HCT116 (cell line): ENCODE data around the gene SPI1. TPM values are rescaled to one million over a fixed set of nuclear protein-coding genes. Genes with fewer than 3 reads are reported as not detected.

Experiments
- ATF3 ChIP-seq: IDR thresholded peaks from 2 replicates; pipeline ENCODE4 v1.6.1; 2012
- CEBPB ChIP-seq: IDR thresholded peaks from 2 replicates; pipeline ENCODE4 v1.6.1; 2012; ENCODE audit warnings: low read depth
- EGR1 ChIP-seq: IDR thresholded peaks from 2 replicates; pipeline ENCODE4 v1.6.1; 2012; ENCODE audit warnings: low read depth
- ELF1 ChIP-seq: IDR thresholded peaks from 2 replicates; pipeline ENCODE4 v1.6.1; 2012; ENCODE audit warnings: low read depth, borderline replicate concordance
- EZH2 ChIP-seq: fragments of 200-600 bp; sonication (generic); IDR thresholded peaks from 2 replicates; pipeline ENCODE4 v1.6.1; 2017; ENCODE audit warnings: antibody characterized with exemption, mixed run types
- FOSL1 ChIP-seq: IDR thresholded peaks from 2 replicates; pipeline ENCODE4 v1.6.1; 2012; ENCODE audit warnings: low read depth
- JUND ChIP-seq: IDR thresholded peaks from 2 replicates; pipeline ENCODE4 v1.6.1; 2012
- POLR2A ChIP-seq: IDR thresholded peaks from 2 replicates; pipeline ENCODE4 v1.7.0; 2011; ENCODE audit warnings: borderline replicate concordance; ENCODE audit not compliant: insufficient read depth, insufficient read length; ENCODE audit errors: extremely low read depth
- POLR2AphosphoS5 ChIP-seq: IDR thresholded peaks from 2 replicates; pipeline ENCODE4 v1.6.1; 2011; ENCODE audit warnings: mild to moderate bottlenecking, low read depth, low read length, moderate library complexity
- RAD21 ChIP-seq: IDR thresholded peaks from 2 replicates; pipeline ENCODE4 v1.6.1; 2012; ENCODE audit warnings: low read depth, mild to moderate bottlenecking
- SIN3A ChIP-seq: IDR thresholded peaks from 2 replicates; pipeline ENCODE4 v1.6.1; 2012; ENCODE audit warnings: low read depth
- ZNF274 ChIP-seq: fragments of 200-500 bp; sonication (Bioruptor generic); IDR thresholded peaks from 2 replicates; pipeline ENCODE4 v1.6.1; 2014; ENCODE audit warnings: mild to moderate bottlenecking, low read depth, low read length, inconsistent platforms
- total RNA-seq: library from RNA; stranded (reverse); gene quantifications from one replicate; pipeline ENCODE4 v1.2.1, GENCODE V29; 2021; ENCODE audit not compliant: unreplicated experiment
- TF ChIP-seq, protein P1 (sequence below): IDR thresholded peaks from 2 replicates; pipeline ENCODE4 v1.6.1; 2012
- TF ChIP-seq, protein P2 (sequence below): IDR thresholded peaks from 2 replicates; pipeline ENCODE4 v1.6.1; 2012; ENCODE audit warnings: low read depth

Gene SPI1
- total RNA-seq, 1 experiment from 2014 or later, result 0.32 TPM

DNA sequence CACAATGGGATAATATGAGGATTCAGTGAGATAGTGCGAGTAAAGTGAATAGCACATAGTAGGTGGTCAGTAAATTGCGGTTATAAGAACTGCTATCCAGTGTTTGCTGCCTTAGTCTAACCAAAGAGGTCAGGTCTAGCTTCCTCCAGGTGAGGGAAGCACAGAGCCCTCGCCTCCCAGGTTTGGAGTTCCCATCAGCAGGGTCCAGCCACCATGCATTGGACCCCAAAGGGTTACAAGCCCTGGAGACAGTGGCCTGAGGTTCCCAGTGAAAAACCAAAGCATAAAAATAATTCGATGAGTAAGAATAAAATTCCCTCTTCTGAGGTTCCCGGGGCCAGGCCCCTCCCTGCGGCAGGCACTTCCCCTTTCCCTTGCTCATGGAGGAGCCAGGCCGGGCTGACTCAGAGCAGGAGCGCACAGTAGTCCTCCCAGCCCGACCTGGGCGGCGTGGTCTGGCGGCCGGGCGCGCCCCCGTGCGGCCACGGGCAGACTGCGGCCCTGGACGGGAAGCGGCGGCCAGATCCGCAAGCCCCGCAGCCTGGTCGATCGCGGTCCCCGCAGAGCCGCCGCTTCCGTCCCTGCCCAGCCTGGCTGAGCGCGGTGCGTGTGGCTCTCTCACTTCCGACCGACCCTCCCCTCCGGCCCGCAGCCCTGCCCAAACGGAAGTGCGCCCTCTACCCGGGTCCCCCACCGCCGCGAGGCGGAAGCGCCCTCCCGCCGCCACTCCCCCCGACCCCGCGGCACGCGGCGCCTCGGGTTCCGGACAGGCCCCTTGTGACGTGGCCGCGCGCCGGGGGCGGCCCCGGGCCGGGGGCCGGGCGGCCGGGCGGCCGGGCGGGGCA, 29.6 kb upstream of the SPI1 start, which contains the start of gene SLC39A13 (continued):
- TF ChIP-seq ATF3, result no peak
- no peak for TF ChIP-seq EZH2
- TF ChIP-seq ZNF274, result no peak
- no peak for TF ChIP-seq ELF1
- peak; percentile 89 for TF ChIP-seq POLR2AphosphoS5
- peak; percentile 67 for TF ChIP-seq RAD21
- TF ChIP-seq SIN3A, result peak; percentile 85
- peak; percentile 70 for TF ChIP-seq POLR2A
- TF ChIP-seq, protein P1, sequence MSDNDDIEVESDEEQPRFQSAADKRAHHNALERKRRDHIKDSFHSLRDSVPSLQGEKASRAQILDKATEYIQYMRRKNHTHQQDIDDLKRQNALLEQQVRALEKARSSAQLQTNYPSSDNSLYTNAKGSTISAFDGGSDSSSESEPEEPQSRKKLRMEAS, result peak; percentile 78
- TF ChIP-seq EGR1, result peak; percentile 44; the same call in 1 of the 2 replicates
- TF ChIP-seq, protein P2, sequence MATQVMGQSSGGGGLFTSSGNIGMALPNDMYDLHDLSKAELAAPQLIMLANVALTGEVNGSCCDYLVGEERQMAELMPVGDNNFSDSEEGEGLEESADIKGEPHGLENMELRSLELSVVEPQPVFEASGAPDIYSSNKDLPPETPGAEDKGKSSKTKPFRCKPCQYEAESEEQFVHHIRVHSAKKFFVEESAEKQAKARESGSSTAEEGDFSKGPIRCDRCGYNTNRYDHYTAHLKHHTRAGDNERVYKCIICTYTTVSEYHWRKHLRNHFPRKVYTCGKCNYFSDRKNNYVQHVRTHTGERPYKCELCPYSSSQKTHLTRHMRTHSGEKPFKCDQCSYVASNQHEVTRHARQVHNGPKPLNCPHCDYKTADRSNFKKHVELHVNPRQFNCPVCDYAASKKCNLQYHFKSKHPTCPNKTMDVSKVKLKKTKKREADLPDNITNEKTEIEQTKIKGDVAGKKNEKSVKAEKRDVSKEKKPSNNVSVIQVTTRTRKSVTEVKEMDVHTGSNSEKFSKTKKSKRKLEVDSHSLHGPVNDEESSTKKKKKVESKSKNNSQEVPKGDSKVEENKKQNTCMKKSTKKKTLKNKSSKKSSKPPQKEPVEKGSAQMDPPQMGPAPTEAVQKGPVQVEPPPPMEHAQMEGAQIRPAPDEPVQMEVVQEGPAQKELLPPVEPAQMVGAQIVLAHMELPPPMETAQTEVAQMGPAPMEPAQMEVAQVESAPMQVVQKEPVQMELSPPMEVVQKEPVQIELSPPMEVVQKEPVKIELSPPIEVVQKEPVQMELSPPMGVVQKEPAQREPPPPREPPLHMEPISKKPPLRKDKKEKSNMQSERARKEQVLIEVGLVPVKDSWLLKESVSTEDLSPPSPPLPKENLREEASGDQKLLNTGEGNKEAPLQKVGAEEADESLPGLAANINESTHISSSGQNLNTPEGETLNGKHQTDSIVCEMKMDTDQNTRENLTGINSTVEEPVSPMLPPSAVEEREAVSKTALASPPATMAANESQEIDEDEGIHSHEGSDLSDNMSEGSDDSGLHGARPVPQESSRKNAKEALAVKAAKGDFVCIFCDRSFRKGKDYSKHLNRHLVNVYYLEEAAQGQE, result no peak
- TF ChIP-seq CEBPB, result no peak
- no peak for TF ChIP-seq JUND
- TF ChIP-seq FOSL1, result no peak; the same call in 1 of the 2 replicates
